Sigmoid colon (tissue), 7 donors: Measurements from ENCODE around the gene OTP. TPM values are rescaled to one million over a fixed set of nuclear protein-coding genes. Genes with fewer than 3 reads are reported as not detected.

ENCODE experiments used
- DNase-seq: peaks from one replicate; pipeline ENCODE4 v3.0.0-alpha.2; 2019
- H3K27ac ChIP-seq, 4 donors: fragments of 200-600 bp; sonication (generic); one replicate each; pipeline ENCODE4 v1.5.1; 2016 to 2019; ENCODE audit warnings: mild to moderate bottlenecking in 1 of 4
- H3K27me3 ChIP-seq, 3 donors: fragments of 200-600 bp; sonication (generic); one replicate each; pipeline ENCODE4 v1.5.1; 2019; ENCODE audit warnings: mild to moderate bottlenecking in 1 of 3
- H3K36me3 ChIP-seq, 4 donors: fragments of 200-600 bp; sonication (generic); one replicate each; pipeline ENCODE4 v1.5.1; 2016 to 2019
- H3K4me1 ChIP-seq, 4 donors: fragments of 200-600 bp; sonication (generic); one replicate each; pipeline ENCODE4 v1.5.1; 2017 to 2019
- H3K4me3 ChIP-seq, 4 donors: fragments of 200-600 bp; sonication (generic); one replicate each; pipeline ENCODE4 v1.5.1; 2017 to 2019; ENCODE audit warnings: mild to moderate bottlenecking in 2 of 4, moderate library complexity in 1 of 4
- H3K9me3 ChIP-seq, 4 donors: fragments of 200-600 bp in 3 of 4; sonication (generic) in 3 of 4; one replicate each; pipeline versions ENCODE4 v1.5.1 to v1.6.1; 2013 to 2019
- EP300 ChIP-seq, 4 donors: sonication (generic); formaldehyde crosslinking; IDR thresholded peaks; one replicate each; pipeline ENCODE4 v1.6.1; 2017; ENCODE audit warnings: antibody characterized with exemption in 4 of 4
- POLR2A ChIP-seq, 2 donors: fragments of 450-650 bp; IDR thresholded peaks; one replicate each; pipeline ENCODE4 v1.6.1; 2016; ENCODE audit warnings: antibody characterized with exemption in 2 of 2, mild to moderate bottlenecking in 2 of 2, moderate library complexity in 2 of 2
- POLR2AphosphoS5 ChIP-seq, 4 donors: sonication (generic); formaldehyde crosslinking; IDR thresholded peaks; one replicate each; pipeline ENCODE4 v1.6.1; 2017; ENCODE audit warnings: antibody characterized with exemption in 4 of 4
- WGBS, 2 donors: extraction: QIAGEN DNeasy Blood & Tissue Kit; methylation state at CpG; one replicate each; pipeline ENCODE4 v1.1.7; 2013; 5-methylcytosine and 5-hydroxymethylcytosine counted together
- intact Hi-C: fragments of 100-400 bp; cut with DNase I; formaldehyde crosslinking; loops from one replicate; pipeline ENCODE4 v1.15.1; 2023
- polyA plus RNA-seq, 3 donors: library from polyadenylated mRNA; stranded (reverse); fragments of 200-250 nt; gene quantifications; one replicate each; pipeline ENCODE4 v1.2.3, GENCODE V29; 2013
- total RNA-seq, 4 donors: library from RNA; depleted of rRNA; stranded (reverse); fragments of >200 nt; gene quantifications; one replicate each; pipeline ENCODE4 v1.1.0, GENCODE V29; 2016
- TF ChIP-seq, protein P1 (sequence below), 4 experiments: fragments of 450-650 bp in 3 of 4; fragments of 200-600 bp in 1 of 4; IDR thresholded peaks; one replicate each; pipeline ENCODE4 v1.5.1; 2016 to 2019; ENCODE audit warnings: antibody characterized with exemption in 4 of 4, mild to moderate bottlenecking in 3 of 4, moderate library complexity in 2 of 4
- donor health status: healthy with polysubstance abuse.
- donor health status: Bipolar disorder and iron deficiency.
- donor health status: healthy.

OTP gene
- total and polyA plus RNA-seq, 7 donors = not detected

GRCh38 chr5:77663090-77663863 is 24.8 kb upstream of the OTP start:
- DNase-seq = no peak
- no peaks in the 10 kb centered on the region for H3K36me3 ChIP-seq
- WGBS, 2 donors = 82 to 83% methylated on average over 7 of the region's 7 CpGs
- intact Hi-C loops = no loop called here
- no peak overlapping the region for H3K4me3 ChIP-seq
- H3K27me3 ChIP-seq = no peaks in the 10 kb centered on the region
- TF ChIP-seq POLR2A (IDR thresholded peaks at IDR 0.05) (no peak), EP300 (IDR thresholded peaks at IDR 0.05) (no peak), POLR2AphosphoS5 (IDR thresholded peaks at IDR 0.05) (no peak)
- TF ChIP-seq, protein P1, sequence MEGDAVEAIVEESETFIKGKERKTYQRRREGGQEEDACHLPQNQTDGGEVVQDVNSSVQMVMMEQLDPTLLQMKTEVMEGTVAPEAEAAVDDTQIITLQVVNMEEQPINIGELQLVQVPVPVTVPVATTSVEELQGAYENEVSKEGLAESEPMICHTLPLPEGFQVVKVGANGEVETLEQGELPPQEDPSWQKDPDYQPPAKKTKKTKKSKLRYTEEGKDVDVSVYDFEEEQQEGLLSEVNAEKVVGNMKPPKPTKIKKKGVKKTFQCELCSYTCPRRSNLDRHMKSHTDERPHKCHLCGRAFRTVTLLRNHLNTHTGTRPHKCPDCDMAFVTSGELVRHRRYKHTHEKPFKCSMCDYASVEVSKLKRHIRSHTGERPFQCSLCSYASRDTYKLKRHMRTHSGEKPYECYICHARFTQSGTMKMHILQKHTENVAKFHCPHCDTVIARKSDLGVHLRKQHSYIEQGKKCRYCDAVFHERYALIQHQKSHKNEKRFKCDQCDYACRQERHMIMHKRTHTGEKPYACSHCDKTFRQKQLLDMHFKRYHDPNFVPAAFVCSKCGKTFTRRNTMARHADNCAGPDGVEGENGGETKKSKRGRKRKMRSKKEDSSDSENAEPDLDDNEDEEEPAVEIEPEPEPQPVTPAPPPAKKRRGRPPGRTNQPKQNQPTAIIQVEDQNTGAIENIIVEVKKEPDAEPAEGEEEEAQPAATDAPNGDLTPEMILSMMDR (IDR thresholded peaks at IDR 0.05) = no peak
- no peaks in the 10 kb centered on the region for H3K4me1 ChIP-seq
- no peaks in the 10 kb centered on the region for H3K9me3 ChIP-seq
- H3K27ac ChIP-seq = no peak overlapping the region

DNA sequence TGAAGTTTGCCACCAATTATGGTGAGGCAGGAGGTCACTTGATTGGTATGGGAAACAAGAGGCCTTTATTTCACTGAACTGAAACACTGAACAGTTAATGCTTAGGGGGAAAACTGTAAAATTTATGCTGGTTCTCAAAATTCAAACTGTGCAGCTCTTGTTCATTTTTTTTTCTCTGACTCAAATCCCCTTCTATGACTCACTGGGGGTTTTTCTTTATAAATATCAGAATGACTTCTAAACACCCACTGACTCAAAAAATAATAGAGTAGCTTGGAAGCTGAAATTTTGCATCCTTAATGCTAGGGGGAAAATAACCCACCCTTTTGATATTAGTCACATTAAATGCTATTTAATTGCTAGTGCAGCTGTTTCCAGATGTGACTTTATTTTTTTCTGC is 24.1 kb upstream of the OTP start:
- H3K36me3 ChIP-seq = no peaks in the 10 kb centered on the region
- H3K27me3 ChIP-seq = no peaks in the 10 kb centered on the region
- no peak for DNase-seq
- no peak overlapping the region for H3K4me3 ChIP-seq
- TF ChIP-seq POLR2AphosphoS5 (IDR thresholded peaks at IDR 0.05) (no peak), POLR2A (IDR thresholded peaks at IDR 0.05) (no peak), EP300 (IDR thresholded peaks at IDR 0.05) (no peak)
- TF ChIP-seq, protein P1 (IDR thresholded peaks at IDR 0.05) = no peak
- intact Hi-C loops = no loop called here
- H3K27ac ChIP-seq = no peak overlapping the region
- no peaks in the 10 kb centered on the region for H3K4me1 ChIP-seq
- no peaks in the 10 kb centered on the region for H3K9me3 ChIP-seq

DNA sequence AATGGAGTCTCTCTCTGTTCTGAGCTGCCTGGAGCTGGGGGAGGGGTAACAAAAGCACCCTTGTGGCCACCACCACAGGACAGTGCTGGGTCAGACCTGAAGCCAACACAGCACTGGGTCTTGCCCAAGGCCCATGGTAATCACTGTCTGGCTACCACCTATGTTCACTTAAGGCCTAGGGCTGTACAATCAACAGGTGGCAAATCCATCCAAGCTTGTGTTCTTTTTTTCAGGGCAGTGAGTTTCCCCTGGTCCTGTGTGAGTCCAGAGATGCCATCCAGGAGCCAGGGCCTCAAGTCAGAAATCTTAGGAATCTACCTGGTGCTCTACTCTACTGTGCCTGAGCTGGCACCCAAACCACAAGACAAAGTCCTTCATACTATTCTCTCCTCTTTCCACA is 20.1 kb upstream of the OTP start:
- DNase-seq = no peak
- intact Hi-C loops = no loop called here
- TF ChIP-seq POLR2AphosphoS5 (IDR thresholded peaks at IDR 0.05) (no peak), EP300 (IDR thresholded peaks at IDR 0.05) (no peak), POLR2A (IDR thresholded peaks at IDR 0.05) (no peak)
- TF ChIP-seq, protein P1 (IDR thresholded peaks at IDR 0.05) = no peak

GRCh38 chr5:77651343-77651742 is 12.8 kb upstream of the OTP start:
- no peaks in the 10 kb centered on the region for H3K36me3 ChIP-seq
- DNase-seq = no peak
- 22 to 51% methylated on average over 2 of the region's 2 CpGs for WGBS, 2 donors
- intact Hi-C loops = no loop called here
- H3K27ac ChIP-seq = no peak overlapping the region
- H3K9me3 ChIP-seq = no peaks in the 10 kb centered on the region
- no peak overlapping the region for H3K4me3 ChIP-seq
- H3K27me3 ChIP-seq = peaks cover 0 to 10% (median 0%) of the 10 kb centered on the region in 3 donors
- TF ChIP-seq, protein P1 (IDR thresholded peaks at IDR 0.05) = no peak
- TF ChIP-seq EP300 (IDR thresholded peaks at IDR 0.05) (no peak), POLR2A (IDR thresholded peaks at IDR 0.05) (no peak), POLR2AphosphoS5 (IDR thresholded peaks at IDR 0.05) (no peak)
- no peaks in the 10 kb centered on the region for H3K4me1 ChIP-seq

More for the DNA sequence above, 20.1 kb upstream of the OTP start:
- Histone ChIP-seq H3K4me1 (no peaks in the 10 kb centered on the region), H3K9me3 (no peaks in the 10 kb centered on the region), H3K27me3 (no peaks in the 10 kb centered on the region), H3K27ac (no peak overlapping the region), H3K36me3 (no peaks in the 10 kb centered on the region), H3K4me3 (no peak overlapping the region)

DNA sequence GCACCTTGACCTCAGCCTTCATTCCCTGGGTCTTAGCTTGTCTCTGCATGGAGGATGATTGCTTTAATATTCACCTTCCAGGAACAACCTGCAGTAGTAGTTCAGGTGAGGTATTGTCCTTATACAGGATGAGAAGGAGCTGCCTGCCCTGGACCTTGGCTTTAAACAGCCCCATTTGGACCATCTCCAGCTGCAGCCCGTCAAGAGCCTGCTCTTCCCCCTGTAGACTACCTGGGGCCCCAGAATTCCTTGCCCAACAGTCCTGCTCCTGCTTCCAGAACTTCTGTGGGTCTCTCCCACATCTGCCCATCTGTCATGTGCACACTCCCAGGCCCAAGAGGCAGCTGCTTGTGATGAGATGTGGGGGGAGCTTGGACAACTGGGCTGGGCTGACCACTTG is 12.2 kb upstream of the OTP start:
- Histone ChIP-seq H3K27me3 (peaks cover 3 to 17% (median 5%) of the 10 kb centered on the region in 3 donors), H3K9me3 (no peaks in the 10 kb centered on the region), H3K4me1 (peaks cover 0 to 2% (median 2%) of the 10 kb centered on the region in 4 donors), H3K36me3 (no peaks in the 10 kb centered on the region), H3K27ac (no peak overlapping the region), H3K4me3 (no peak overlapping the region)
- no peak for DNase-seq
- 10 to 59% methylated on average over 1 of the region's 1 CpG for WGBS, 2 donors
- intact Hi-C loops = no loop called here
- TF ChIP-seq EP300 (IDR thresholded peaks at IDR 0.05) = no peak
- no peak for TF ChIP-seq POLR2A (IDR thresholded peaks at IDR 0.05)
- TF ChIP-seq, protein P1 (IDR thresholded peaks at IDR 0.05) = no peak
- no peak for TF ChIP-seq POLR2AphosphoS5 (IDR thresholded peaks at IDR 0.05)
